ENCODE results near the gene DCAF7. TPM values are rescaled to one million over a fixed set of nuclear protein-coding genes. Genes with fewer than 3 reads are reported as not detected.

DCAF7 gene
- total RNA-seq, 1 donor from 2014 or later, result 137 TPM

DNA sequence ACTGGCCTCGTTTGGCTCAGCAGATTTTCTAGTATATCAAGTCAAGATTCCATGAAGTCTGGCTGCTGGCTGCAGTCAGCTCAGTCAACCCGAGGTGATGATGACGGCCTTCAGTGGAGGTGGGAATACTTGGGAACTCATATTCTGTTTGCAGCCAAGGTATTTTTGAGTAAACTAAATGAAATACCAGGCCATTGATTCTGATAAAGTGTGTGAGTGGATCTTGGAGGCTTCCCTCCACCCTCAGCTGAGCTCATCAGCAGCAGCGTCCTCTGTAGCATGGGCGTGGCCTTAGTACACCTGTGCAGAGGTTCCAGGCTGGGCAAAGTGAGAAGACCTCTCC is 28.5 kb downstream of the DCAF7 start:
- Mint-ChIP-seq H3K4me1 (ENCODE audit: low read depth, unreplicated experiment) (peaks cover 11% of the 10 kb centered on the region), H3K27ac (ENCODE audit: unreplicated experiment) (no peak overlapping the region), H3K9me3 (ENCODE audit: unreplicated experiment) (no peaks in the 10 kb centered on the region), H3K36me3 (ENCODE audit: unreplicated experiment) (no peaks in the 10 kb centered on the region), H3K27me3 (ENCODE audit: unreplicated experiment) (no peaks in the 10 kb centered on the region), H3K4me3 (ENCODE audit: unreplicated experiment) (no peak overlapping the region)
- TF ChIP-seq, protein P1, sequence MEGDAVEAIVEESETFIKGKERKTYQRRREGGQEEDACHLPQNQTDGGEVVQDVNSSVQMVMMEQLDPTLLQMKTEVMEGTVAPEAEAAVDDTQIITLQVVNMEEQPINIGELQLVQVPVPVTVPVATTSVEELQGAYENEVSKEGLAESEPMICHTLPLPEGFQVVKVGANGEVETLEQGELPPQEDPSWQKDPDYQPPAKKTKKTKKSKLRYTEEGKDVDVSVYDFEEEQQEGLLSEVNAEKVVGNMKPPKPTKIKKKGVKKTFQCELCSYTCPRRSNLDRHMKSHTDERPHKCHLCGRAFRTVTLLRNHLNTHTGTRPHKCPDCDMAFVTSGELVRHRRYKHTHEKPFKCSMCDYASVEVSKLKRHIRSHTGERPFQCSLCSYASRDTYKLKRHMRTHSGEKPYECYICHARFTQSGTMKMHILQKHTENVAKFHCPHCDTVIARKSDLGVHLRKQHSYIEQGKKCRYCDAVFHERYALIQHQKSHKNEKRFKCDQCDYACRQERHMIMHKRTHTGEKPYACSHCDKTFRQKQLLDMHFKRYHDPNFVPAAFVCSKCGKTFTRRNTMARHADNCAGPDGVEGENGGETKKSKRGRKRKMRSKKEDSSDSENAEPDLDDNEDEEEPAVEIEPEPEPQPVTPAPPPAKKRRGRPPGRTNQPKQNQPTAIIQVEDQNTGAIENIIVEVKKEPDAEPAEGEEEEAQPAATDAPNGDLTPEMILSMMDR (IDR thresholded peaks at IDR 0.05; ENCODE audit: partially characterized antibody, unreplicated experiment), result no peak
- no peak for DNase-seq

DNA sequence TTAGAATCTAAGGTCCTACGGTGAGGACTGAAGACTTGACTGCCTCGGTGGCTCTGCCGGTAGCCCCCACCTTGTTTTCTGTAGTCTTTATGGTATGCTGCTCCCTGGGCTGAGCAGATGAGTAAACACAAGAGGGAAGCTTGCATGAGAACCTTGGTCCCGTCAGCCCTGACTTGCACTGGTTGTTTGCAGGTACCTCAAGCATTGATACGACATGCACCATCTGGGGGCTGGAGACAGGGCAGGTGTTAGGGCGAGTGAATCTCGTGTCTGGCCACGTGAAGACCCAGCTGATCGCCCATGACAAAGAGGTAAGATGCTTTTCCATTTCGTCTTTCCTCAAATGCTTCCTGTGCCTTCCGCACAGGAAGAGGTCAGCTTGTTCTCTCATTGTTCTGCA is 29.4 kb downstream of the DCAF7 start:
- peaks cover 7% of the 10 kb centered on the region for H3K4me1 Mint-ChIP-seq (ENCODE audit: low read depth, unreplicated experiment)
- no peaks in the 10 kb centered on the region for H3K9me3 Mint-ChIP-seq (ENCODE audit: unreplicated experiment)
- H3K4me3 Mint-ChIP-seq (ENCODE audit: unreplicated experiment), result no peak overlapping the region
- H3K27me3 Mint-ChIP-seq (ENCODE audit: unreplicated experiment), result no peaks in the 10 kb centered on the region
- no peaks in the 10 kb centered on the region for H3K36me3 Mint-ChIP-seq (ENCODE audit: unreplicated experiment)
- TF ChIP-seq, protein P1 (IDR thresholded peaks at IDR 0.05; ENCODE audit: partially characterized antibody, unreplicated experiment), result no peak
- no peak for DNase-seq
- H3K27ac Mint-ChIP-seq (ENCODE audit: unreplicated experiment), result peak overlapping the region; percentile 54

DNA sequence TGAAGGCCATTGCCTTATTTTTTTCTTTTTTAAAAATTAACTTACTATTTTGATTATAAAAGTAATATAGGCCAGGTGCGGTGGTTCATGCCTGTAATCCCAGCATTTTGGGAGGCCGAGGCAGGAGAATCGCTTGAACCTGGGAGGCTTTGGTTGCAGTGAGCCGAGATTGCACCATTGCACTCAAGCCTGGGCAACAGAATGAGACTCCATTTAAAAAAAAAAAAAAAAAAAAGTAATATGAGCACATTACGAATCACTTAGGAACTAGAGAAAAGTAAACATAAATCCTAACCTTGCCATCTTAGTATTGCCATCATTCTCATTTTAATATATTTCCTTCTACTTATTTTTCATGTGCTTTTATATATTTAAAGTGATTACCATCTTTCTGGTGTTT is 37.5 kb downstream of the DCAF7 start:
- H3K4me1 Mint-ChIP-seq (ENCODE audit: low read depth, unreplicated experiment), result peaks cover 7% of the 10 kb centered on the region
- TF ChIP-seq, protein P1 (IDR thresholded peaks at IDR 0.05; ENCODE audit: partially characterized antibody, unreplicated experiment), result no peak
- H3K27me3 Mint-ChIP-seq (ENCODE audit: unreplicated experiment), result no peaks in the 10 kb centered on the region
- no peak overlapping the region for H3K4me3 Mint-ChIP-seq (ENCODE audit: unreplicated experiment)
- DNase-seq, result no peak
- peaks cover 7% of the 10 kb centered on the region for H3K36me3 Mint-ChIP-seq (ENCODE audit: unreplicated experiment)
- no peak overlapping the region for H3K27ac Mint-ChIP-seq (ENCODE audit: unreplicated experiment)
- peaks cover 7% of the 10 kb centered on the region for H3K9me3 Mint-ChIP-seq (ENCODE audit: unreplicated experiment)

DNA sequence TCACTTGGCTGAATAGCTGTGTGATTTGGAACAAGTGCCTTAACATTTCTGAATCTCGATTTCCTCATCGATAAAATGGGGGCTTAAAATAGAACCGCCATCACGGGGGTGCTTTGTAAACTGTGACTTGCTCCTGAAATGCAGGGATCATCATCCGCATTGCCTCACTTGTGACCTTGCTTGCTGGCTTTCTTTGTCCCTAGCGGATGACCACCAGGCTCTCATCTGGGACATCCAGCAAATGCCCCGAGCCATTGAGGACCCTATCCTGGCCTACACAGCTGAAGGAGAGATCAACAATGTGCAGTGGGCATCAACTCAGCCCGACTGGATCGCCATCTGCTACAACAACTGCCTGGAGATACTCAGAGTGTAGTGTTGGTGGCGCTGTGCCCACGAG is 38.5 kb downstream of the DCAF7 start:
- Mint-ChIP-seq H3K4me1 (ENCODE audit: low read depth, unreplicated experiment) (peaks cover 7% of the 10 kb centered on the region), H3K4me3 (ENCODE audit: unreplicated experiment) (no peak overlapping the region), H3K9me3 (ENCODE audit: unreplicated experiment) (peaks cover 7% of the 10 kb centered on the region), H3K27ac (ENCODE audit: unreplicated experiment) (no peak overlapping the region), H3K36me3 (ENCODE audit: unreplicated experiment) (peaks cover 7% of the 10 kb centered on the region), H3K27me3 (ENCODE audit: unreplicated experiment) (no peaks in the 10 kb centered on the region)
- TF ChIP-seq, protein P1 (IDR thresholded peaks at IDR 0.05; ENCODE audit: partially characterized antibody, unreplicated experiment), result no peak
- no peak for DNase-seq

DNA sequence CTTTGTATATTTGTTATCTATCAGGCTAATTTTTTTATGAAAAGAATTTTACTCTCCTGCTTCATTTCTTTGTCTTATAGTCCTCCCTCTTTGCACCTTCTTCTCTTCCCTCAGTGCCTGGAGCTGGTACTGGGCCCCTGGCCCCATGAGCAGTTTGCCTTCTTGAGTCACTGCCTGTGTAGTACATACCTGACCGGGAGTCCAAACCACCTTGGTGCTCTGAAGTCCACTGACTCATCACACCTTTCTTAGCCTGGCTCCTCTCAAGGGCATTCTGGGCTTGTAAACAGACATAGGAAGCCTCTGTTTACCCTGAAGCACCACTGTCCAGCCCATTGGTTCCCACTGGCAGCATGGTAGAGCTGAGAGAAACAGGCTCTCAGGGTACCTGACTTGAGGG is 39.4 kb downstream of the DCAF7 start:
- peaks cover 7% of the 10 kb centered on the region for H3K36me3 Mint-ChIP-seq (ENCODE audit: unreplicated experiment)
- TF ChIP-seq, protein P1 (IDR thresholded peaks at IDR 0.05; ENCODE audit: partially characterized antibody, unreplicated experiment), result no peak
- no peak for DNase-seq
- H3K9me3 Mint-ChIP-seq (ENCODE audit: unreplicated experiment), result peaks cover 7% of the 10 kb centered on the region
- no peak overlapping the region for H3K4me3 Mint-ChIP-seq (ENCODE audit: unreplicated experiment)
- peaks cover 7% of the 10 kb centered on the region for H3K4me1 Mint-ChIP-seq (ENCODE audit: low read depth, unreplicated experiment)
- H3K27ac Mint-ChIP-seq (ENCODE audit: unreplicated experiment), result no peak overlapping the region
- no peaks in the 10 kb centered on the region for H3K27me3 Mint-ChIP-seq (ENCODE audit: unreplicated experiment)
